Stimulated activated CD8-positive, alpha-beta memory T cell treated with anti-CD3 and anti-CD28 coated beads, Interleukin-7, amount 100 ng/mL, for 48 hours (primary cell): ENCODE data around the gene CXXC4.

Experiments used
- DNase-seq, 2 donors: peaks; one replicate each; pipeline ENCODE4 v3.0.0-alpha.2; 2020; ENCODE audit warnings: low read depth in 1 of 2; ENCODE audit errors: extremely low read depth in 1 of 2

The CXXC4 gene

GRCh38 chr4:104424475-104424941, 70.2 kb downstream of the CXXC4 start:
- DNase-seq: no peak

GRCh38 chr4:104421566-104421965, 73.1 kb downstream of the CXXC4 start:
- DNase-seq: no peak

GRCh38 chr4:104420766-104421165, 73.9 kb downstream of the CXXC4 start:
- no peak for DNase-seq
